ENCODE results near the gene AQP5.

- TF ChIP-seq CTCF (IDR thresholded peaks at IDR 0.05) = no peak
- TF ChIP-seq POLR2A (IDR thresholded peaks at IDR 0.05) = no peak
These were observed 3.4 kb downstream of the AQP5 start for GRCh38 chr12:49964849-49965624.
